ENCODE data around the gene SPECC1.

Gene SPECC1

GRCh38 chr17:20184181-20184580 lies 175.0 kb downstream of the SPECC1 start:
- DNase-seq, result no peak

- DNase-seq, result peak; percentile 85 to 95 (median 91)
These were observed 175.9 kb downstream of the SPECC1 start for GRCh38 chr17:20184977-20185619.

- no peak for DNase-seq
These were observed 177.9 kb downstream of the SPECC1 start for GRCh38 chr17:20187049-20187448.

GRCh38 chr17:20189302-20189701 lies 180.1 kb downstream of the SPECC1 start:
- peak; percentile 6 to 47 (median 44) for DNase-seq

GRCh38 chr17:20189979-20190378 lies 180.8 kb downstream of the SPECC1 start:
- DNase-seq, result no peak

- no peak for DNase-seq
These were observed 181.4 kb downstream of the SPECC1 start for GRCh38 chr17:20190605-20191004.

GRCh38 chr17:20191056-20191455 lies 181.9 kb downstream of the SPECC1 start:
- no peak for DNase-seq

- DNase-seq, result peak in 1 of 4 experiments; percentile 14
These were observed 187.1 kb downstream of the SPECC1 start for GRCh38 chr17:20196286-20196685.

GRCh38 chr17:20197272-20197926 lies 188.2 kb downstream of the SPECC1 start:
- DNase-seq, result no peak

GRCh38 chr17:20200016-20200795 lies 191.0 kb downstream of the SPECC1 start:
- peak; percentile 24 to 61 (median 52) for DNase-seq

GRCh38 chr17:20200865-20201458 lies 191.8 kb downstream of the SPECC1 start:
- no peak for DNase-seq

- no peak for DNase-seq
These were observed 193.0 kb downstream of the SPECC1 start for GRCh38 chr17:20202141-20202621.

- peak in 1 of 4 experiments; percentile 27 for DNase-seq
These were observed 193.9 kb downstream of the SPECC1 start for GRCh38 chr17:20203018-20203417.

GRCh38 chr17:20203761-20204263 lies 194.7 kb downstream of the SPECC1 start:
- DNase-seq, result peak; percentile 63 to 77 (median 74)

- DNase-seq, result no peak
These were observed 196.4 kb downstream of the SPECC1 start for GRCh38 chr17:20205609-20206008.

GRCh38 chr17:20206068-20206467 lies 196.9 kb downstream of the SPECC1 start:
- DNase-seq, result peak; percentile 38 to 68 (median 67)

- DNase-seq, result peak in 1 of 4 experiments; percentile 14
These were observed 197.4 kb downstream of the SPECC1 start for GRCh38 chr17:20206591-20206990.

GRCh38 chr17:20207262-20207985 lies 198.3 kb downstream of the SPECC1 start:
- no peak for DNase-seq

GRCh38 chr17:20208717-20209116 lies 199.6 kb downstream of the SPECC1 start:
- DNase-seq, result no peak

GRCh38 chr17:20210180-20210579 lies 201.0 kb downstream of the SPECC1 start:
- DNase-seq, result no peak

- no peak for DNase-seq
These were observed 201.5 kb downstream of the SPECC1 start for GRCh38 chr17:20210614-20211013.

- no peak for DNase-seq
These were observed 202.1 kb downstream of the SPECC1 start for GRCh38 chr17:20211246-20211645.
